GM12878 (cell line): ENCODE results near the gene ANTXR2. TPM values are rescaled to one million over a fixed set of nuclear protein-coding genes. Genes with fewer than 3 reads are reported as not detected.

ENCODE experiments used
- EED ChIP-seq: sonication (generic); IDR thresholded peaks from 2 replicates; pipeline ENCODE4 v1.6.1; 2016; ENCODE audit warnings: antibody characterized with exemption, low read depth
- FOS ChIP-seq: IDR thresholded peaks from 3 replicates; pipeline ENCODE4 v1.6.1; 2011; ENCODE audit warnings: borderline replicate concordance; ENCODE audit not compliant: insufficient read length; ENCODE audit errors: extremely low read depth
- JUND ChIP-seq: IDR thresholded peaks from 2 replicates; pipeline ENCODE4 v1.6.1; 2012; ENCODE audit warnings: low read depth, mild to moderate bottlenecking, low read length, improper control_type of control experiment, moderate library complexity
- RFX5 ChIP-seq: IDR thresholded peaks from 2 replicates; pipeline ENCODE4 v1.6.1; 2011; ENCODE audit warnings: low read depth, low read length, improper control_type of control experiment
- SMAD5 ChIP-seq: IDR thresholded peaks from 2 replicates; pipeline ENCODE4 v1.6.1; 2016; ENCODE audit warnings: antibody characterized with exemption, low read depth
- YBX1 ChIP-seq: fragments of 450-650 bp; IDR thresholded peaks from 2 replicates; pipeline ENCODE4 v1.6.1; 2016; ENCODE audit warnings: antibody characterized with exemption
- ZNF592 ChIP-seq: fragments of 450-650 bp; IDR thresholded peaks from 2 replicates; pipeline ENCODE4 v1.6.1; 2017; ENCODE audit warnings: mild to moderate bottlenecking, moderate library complexity
- ZNF687 ChIP-seq: fragments of 450-650 bp; IDR thresholded peaks from 2 replicates; pipeline ENCODE4 v1.6.1; 2017; ENCODE audit warnings: mild to moderate bottlenecking, moderate library complexity
- polyA plus RNA-seq, 11 experiments: library from polyadenylated mRNA; depleted of rRNA in 4 of 11; unstranded in 6 of 11; stranded (reverse) in 5 of 11; fragments of >200 nt; fragmentation: Nextera tagmentation in 4 of 11; fragmentation: Illumina TruSeq in 1 of 11; extraction: Ambion mirVana in 4 of 11; extraction: Trizol in 1 of 11; gene quantifications; 1 replicate in 1 of 11; 2 replicates in 10 of 11; pipeline versions ENCODE4 v1.2.1 to v1.2.3, GENCODE V29; 2011 to 2016; ENCODE audit warnings: inconsistent platforms in 2 of 11, missing spikeins in 2 of 11, low read depth in 1 of 11
- total RNA-seq, 4 experiments: library from RNA; depleted of rRNA in 3 of 4; stranded (reverse); fragments of >200 nt in 3 of 4; fragmentation: Illumina TruSeq in 1 of 4; extraction: Trizol in 1 of 4; gene quantifications; 2 replicates each; pipeline versions ENCODE4 v1.2.1 to v1.2.3, GENCODE V29; 2013 to 2021
- TF ChIP-seq, protein P1 (sequence below): fragments of 450-650 bp; formaldehyde crosslinking; IDR thresholded peaks from 2 replicates; pipeline ENCODE4 v1.4.0; 2020; ENCODE audit warnings: mild to moderate bottlenecking, moderate library complexity

The ANTXR2 gene
- total and polyA plus RNA-seq, 10 of the 15 experiments (the other 5 are each of a cell fraction or from before 2014, with no cell fraction given): 1.4 to 8.9 (median 5.7) TPM

GRCh38 chr4:79947386-79947785 lies 125.6 kb downstream of the ANTXR2 start (continued):
- TF ChIP-seq, protein P1, sequence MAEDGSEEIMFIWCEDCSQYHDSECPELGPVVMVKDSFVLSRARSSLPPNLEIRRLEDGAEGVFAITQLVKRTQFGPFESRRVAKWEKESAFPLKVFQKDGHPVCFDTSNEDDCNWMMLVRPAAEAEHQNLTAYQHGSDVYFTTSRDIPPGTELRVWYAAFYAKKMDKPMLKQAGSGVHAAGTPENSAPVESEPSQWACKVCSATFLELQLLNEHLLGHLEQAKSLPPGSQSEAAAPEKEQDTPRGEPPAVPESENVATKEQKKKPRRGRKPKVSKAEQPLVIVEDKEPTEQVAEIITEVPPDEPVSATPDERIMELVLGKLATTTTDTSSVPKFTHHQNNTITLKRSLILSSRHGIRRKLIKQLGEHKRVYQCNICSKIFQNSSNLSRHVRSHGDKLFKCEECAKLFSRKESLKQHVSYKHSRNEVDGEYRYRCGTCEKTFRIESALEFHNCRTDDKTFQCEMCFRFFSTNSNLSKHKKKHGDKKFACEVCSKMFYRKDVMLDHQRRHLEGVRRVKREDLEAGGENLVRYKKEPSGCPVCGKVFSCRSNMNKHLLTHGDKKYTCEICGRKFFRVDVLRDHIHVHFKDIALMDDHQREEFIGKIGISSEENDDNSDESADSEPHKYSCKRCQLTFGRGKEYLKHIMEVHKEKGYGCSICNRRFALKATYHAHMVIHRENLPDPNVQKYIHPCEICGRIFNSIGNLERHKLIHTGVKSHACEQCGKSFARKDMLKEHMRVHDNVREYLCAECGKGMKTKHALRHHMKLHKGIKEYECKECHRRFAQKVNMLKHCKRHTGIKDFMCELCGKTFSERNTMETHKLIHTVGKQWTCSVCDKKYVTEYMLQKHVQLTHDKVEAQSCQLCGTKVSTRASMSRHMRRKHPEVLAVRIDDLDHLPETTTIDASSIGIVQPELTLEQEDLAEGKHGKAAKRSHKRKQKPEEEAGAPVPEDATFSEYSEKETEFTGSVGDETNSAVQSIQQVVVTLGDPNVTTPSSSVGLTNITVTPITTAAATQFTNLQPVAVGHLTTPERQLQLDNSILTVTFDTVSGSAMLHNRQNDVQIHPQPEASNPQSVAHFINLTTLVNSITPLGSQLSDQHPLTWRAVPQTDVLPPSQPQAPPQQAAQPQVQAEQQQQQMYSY: no peak
- TF ChIP-seq EED: no peak
- TF ChIP-seq SMAD5: no peak
- no peak for TF ChIP-seq ZNF687
- no peak for TF ChIP-seq YBX1
- no peak for TF ChIP-seq JUND
- TF ChIP-seq FOS: no peak
- no peak for TF ChIP-seq RFX5
- no peak for TF ChIP-seq ZNF592
